D721Med (cell line): ENCODE measurements around the gene TIMP2.

Experiments
- DNase-seq: peaks from one replicate; pipeline ENCODE4 v3.0.0; 2011; ENCODE audit warnings: low spot score; ENCODE audit not compliant: insufficient read length
- FAIRE-seq: peaks from 2 replicates; lab custom pipeline; 2011; peaks lifted over from hg19 to GRCh38; lab: Jason Lieb, UNC
- TF ChIP-seq, protein P1 (sequence below): IDR thresholded peaks from 2 replicates; pipeline ENCODE4 v1.5.1; 2012; ENCODE audit warnings: mild to moderate bottlenecking, control low read depth; ENCODE audit not compliant: insufficient read depth; ENCODE audit errors: missing control alignments

The TIMP2 gene

DNA sequence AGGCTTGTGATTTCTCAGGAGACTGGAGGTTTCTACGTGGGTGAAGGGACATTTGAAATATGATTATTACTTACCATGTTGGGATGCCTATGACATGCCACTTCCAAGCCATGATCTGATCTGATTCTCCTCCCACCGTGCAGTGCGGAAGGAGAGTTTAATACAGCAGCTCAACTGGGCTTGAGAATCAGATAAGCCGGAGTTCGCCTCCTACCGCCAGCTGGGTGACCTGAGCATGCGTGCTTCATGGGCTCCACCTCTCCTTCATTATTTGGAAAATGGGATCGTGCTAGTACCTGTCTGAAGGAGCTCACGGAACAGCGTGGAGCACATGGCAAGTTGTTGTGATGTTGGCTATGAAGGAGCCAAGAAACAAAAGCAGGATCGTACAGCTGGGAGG lies 12.4 kb upstream of the TIMP2 start:
- DNase-seq, result no peak
- TF ChIP-seq, protein P1, sequence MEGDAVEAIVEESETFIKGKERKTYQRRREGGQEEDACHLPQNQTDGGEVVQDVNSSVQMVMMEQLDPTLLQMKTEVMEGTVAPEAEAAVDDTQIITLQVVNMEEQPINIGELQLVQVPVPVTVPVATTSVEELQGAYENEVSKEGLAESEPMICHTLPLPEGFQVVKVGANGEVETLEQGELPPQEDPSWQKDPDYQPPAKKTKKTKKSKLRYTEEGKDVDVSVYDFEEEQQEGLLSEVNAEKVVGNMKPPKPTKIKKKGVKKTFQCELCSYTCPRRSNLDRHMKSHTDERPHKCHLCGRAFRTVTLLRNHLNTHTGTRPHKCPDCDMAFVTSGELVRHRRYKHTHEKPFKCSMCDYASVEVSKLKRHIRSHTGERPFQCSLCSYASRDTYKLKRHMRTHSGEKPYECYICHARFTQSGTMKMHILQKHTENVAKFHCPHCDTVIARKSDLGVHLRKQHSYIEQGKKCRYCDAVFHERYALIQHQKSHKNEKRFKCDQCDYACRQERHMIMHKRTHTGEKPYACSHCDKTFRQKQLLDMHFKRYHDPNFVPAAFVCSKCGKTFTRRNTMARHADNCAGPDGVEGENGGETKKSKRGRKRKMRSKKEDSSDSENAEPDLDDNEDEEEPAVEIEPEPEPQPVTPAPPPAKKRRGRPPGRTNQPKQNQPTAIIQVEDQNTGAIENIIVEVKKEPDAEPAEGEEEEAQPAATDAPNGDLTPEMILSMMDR, result no peak
- FAIRE-seq, result no peak

DNA sequence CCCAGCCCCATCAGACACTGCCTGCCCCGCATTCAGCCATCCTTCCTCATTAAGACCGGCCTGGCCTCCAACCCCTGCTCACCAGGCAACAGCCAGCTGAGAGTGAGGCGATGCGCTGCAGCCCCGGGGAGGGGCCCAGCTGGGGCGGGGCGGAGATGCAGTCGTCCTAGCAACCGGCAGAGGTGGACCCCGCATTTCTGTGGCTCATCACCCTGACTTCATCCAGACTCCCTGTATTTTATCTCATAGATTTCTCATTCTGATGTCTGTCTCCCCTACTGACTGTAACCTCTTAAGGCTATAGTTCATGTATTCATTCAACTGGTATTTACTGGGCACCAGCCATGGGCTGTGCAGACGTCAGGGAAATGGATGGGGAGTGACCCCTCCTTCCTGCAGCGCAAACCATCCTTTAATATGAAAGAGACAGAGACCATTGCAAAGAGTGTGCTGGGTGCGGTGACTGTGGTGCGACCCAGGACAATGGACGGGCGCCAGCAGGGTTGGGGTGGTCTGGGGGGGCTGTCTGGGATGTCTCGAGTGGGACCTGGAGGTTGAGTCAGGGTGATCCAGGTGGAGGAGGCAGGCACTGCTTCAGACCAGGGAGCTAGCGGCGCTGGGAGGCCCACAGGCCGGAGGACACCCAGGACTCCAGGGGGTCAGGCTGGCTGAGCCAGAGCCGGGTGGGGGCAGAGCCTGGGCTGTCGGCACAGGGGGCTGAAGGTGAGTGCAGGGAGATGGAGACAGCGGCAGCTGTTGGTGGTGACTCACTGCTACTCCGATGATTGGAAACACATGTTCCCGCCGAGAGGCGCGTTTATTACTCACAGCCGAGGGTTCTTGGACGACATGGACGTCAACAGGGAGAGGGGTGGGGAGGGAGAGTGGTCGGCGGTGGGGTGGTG lies 10.5 kb upstream of the TIMP2 start:
- TF ChIP-seq, protein P1, result no peak
- DNase-seq, result no peak
- no peak for FAIRE-seq

DNA sequence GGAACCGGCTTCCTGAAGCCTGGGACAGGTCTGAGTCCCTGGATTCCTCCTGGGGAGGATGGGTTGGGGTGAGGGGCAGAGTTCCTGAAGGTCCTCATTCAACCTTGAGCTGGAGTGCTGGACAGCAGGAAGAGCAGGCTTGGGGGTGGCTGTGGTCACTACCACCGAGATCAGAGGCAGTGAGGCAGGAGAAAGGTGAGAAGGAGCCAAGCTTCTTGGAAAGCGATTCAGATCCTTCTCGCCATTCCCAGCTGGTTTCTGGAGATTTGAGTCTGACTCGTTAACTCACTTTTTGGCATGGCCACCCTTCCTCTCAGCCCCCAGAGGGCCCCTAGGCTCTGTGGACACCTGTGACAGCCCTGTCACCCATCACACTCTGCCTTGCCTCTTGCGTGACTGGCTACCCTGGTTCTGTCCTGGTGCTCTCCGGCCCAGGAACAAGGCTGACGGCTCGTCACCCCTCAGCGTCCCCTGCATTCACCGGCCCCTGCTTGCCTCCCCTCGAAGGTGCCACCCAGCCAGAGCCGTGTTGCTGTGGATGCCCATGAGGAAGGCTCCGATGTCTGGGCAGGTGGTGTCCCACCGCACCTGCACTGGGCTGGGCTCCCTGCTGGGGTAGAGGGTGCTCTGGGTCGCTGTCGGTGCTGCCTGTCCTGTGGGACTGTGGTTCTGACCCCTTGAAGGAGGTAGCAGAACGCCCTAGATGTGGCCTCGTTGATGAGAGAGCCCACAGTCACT lies 9.7 kb upstream of the TIMP2 start:
- TF ChIP-seq, protein P1, result no peak
- DNase-seq, result no peak
- FAIRE-seq, result no peak

DNA sequence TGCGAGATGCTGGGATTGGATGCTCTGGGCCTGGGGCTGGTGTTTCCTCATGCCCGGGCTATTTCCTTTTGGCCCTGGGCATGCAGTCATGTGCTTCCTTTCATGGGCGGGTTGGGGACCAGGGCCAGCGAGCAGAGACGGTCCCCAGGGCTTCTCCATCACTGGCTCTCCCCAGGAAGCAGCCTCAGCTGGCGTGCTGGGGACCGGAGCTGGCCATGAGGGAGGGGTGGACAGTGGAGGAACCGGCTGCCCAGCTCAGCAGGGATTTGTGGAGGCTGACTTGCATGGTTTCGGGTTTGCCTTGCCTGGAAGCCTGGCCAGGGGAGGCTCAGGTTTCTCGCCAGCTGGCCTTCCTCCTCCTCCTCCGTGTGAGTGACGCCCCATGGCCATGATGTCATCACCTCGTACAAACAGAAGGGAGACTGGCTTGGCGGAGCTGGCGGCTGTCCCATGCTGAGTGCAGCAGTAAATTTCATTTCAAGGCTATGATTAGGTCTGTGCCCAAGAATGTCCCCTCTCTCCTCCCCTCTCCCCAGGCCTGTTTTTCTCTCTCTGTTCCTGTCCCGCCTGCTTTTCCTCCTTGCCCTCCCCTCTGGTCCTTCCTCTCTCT lies 8.9 kb upstream of the TIMP2 start:
- TF ChIP-seq, protein P1, result no peak
- FAIRE-seq, result no peak
- DNase-seq, result no peak

DNA sequence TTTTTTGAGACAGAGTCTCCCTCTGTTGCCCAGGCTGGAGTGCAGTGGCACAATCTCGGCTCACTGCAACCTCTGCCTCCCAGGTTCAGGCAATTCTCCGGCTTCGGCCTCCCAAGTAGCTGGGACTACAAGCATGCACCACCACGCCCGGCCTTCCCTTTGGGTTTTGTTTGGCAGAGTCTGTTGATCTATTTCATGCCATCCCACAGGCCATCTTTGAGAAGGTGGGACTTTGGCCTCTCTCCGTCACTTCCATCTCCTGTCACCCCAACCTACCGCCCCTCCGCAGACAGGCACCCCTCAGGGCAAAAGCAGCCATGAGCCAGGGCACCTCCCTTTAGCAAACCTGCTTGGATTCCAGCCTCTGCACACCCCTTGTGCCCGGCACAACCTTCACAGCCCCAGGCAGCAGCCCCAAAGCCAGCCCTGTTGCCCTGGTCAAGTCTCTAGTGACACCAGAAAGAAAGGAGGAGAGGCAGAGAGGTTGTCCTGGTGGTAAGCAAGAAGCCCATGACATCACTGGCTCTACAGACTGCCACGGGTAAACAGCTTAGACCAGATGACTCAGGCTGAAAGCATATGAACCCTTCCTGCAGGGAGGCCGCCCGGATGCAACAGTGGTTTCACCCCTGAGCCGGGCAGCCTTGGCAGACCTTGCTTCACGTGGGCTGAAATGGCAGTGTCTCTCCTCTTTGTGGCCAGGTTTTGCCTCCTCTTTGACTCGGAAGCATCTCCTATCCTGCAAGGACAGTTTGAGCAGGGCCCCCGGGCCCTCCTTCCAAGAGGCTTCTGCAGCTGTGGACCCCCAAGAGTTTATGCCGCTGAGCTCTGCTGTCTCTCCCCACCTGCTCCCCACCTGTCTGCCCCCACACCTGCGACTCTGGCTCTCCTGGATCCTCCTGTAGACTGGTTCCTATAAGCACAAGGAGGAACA lies 8.1 kb upstream of the TIMP2 start:
- DNase-seq (no peak), FAIRE-seq (no peak)
- TF ChIP-seq, protein P1, result no peak

DNA sequence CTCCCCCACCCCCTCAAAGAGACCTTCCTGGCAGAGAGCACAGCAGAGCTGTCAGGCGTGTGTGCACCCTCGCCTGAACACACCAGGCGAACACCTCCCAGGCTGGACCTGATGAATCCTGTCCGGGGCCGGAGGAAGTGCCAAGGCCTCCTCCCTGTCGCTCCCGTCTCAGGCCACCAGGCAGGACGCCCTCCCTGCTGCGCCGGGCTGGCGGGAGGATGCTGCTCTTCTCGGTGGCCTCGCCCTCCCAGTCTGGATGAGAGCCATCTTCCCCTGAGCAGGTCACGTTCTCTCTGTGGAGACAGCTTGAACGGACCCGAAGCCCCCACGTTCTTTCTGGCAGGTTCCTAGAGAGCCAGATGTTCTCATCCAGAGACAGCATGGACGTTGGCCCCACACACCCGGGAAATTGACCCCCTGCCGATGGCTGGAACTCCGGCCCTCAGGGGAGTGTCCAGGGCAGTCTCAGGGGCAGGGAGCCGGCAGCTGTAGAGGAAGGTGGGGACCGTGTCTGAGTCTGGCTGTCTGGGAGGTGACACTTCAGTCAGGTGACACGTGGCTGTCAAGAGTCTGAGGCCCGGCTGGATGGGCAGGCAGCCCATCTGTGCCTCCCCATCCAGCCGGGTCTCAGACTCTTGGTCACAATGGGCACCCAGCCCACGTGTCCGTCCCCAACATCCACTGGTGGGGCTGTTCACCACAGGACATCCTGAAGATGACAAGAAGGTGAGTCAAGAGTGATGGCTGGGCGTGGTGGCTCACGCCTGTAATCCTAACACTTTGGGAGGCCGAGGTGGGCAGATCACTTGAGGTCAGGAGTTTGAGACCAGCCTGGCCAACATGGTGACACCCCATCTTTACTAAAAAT lies 5.0 kb upstream of the TIMP2 start:
- no peak for FAIRE-seq
- no peak for DNase-seq
- TF ChIP-seq, protein P1, result no peak
